Osteoblast (primary cell): ENCODE results near the gene ELOVL1. TPM values are rescaled to one million over a fixed set of nuclear protein-coding genes. Genes with fewer than 3 reads are reported as not detected.

Source experiments
- DNase-seq: peaks from one replicate; pipeline ENCODE4 v3.0.0; 2011; ENCODE audit warnings: low spot score, mixed read lengths; ENCODE audit not compliant: insufficient read length; ENCODE audit errors: missing footprints
- H2AFZ ChIP-seq: 2 replicates; pipeline ENCODE4 v1.6.0; 2011; ENCODE audit warnings: mild to moderate bottlenecking, low read length
- H3K27ac ChIP-seq: 2 replicates; pipeline ENCODE4 v1.5.1; 2011; ENCODE audit warnings: mild to moderate bottlenecking, low read depth, low read length, moderate library complexity
- H3K27me3 ChIP-seq: 2 replicates; pipeline ENCODE4 v1.6.0; 2012; ENCODE audit warnings: mild to moderate bottlenecking, control low read depth, inconsistent platforms, low read length, moderate library complexity; ENCODE audit not compliant: insufficient read depth
- H3K36me3 ChIP-seq: 2 replicates; pipeline ENCODE4 v1.5.1; 2011; ENCODE audit warnings: mild to moderate bottlenecking, low read length, control low read depth, moderate library complexity; ENCODE audit not compliant: insufficient read depth
- H3K4me1 ChIP-seq: 2 replicates; pipeline ENCODE4 v1.5.1; 2011; ENCODE audit warnings: mild to moderate bottlenecking, low read length, control low read depth, moderate library complexity; ENCODE audit not compliant: insufficient read depth
- H3K4me2 ChIP-seq: 2 replicates; pipeline ENCODE4 v1.6.0; 2011; ENCODE audit warnings: mild to moderate bottlenecking, low read length; ENCODE audit not compliant: insufficient read depth
- H3K4me3 ChIP-seq: fragments of 200-600 bp; sonication (generic); 3 replicates; pipeline ENCODE4 v1.5.1; 2012; ENCODE audit warnings: mild to moderate bottlenecking, low read length, inconsistent platforms; ENCODE audit not compliant: insufficient read depth
- H3K79me2 ChIP-seq: 2 replicates; pipeline ENCODE4 v1.6.0; 2012; ENCODE audit warnings: mild to moderate bottlenecking, low read length, control low read depth, inconsistent platforms; ENCODE audit not compliant: insufficient read depth
- H3K9me3 ChIP-seq: 2 replicates; pipeline ENCODE4 v1.5.1; 2011; ENCODE audit warnings: low read depth, low read length, control low read depth
- H4K20me1 ChIP-seq: 2 replicates; pipeline ENCODE4 v1.6.0; 2012; ENCODE audit warnings: mild to moderate bottlenecking, low read length, control low read depth; ENCODE audit not compliant: insufficient read depth
- total RNA-seq: library from RNA; depleted of rRNA; stranded (reverse); fragments of >200 nt; gene quantifications from 2 replicates; pipeline ENCODE4 v1.2.3, GENCODE V29; 2012
- TF ChIP-seq, protein P1 (sequence below): IDR thresholded peaks from 2 replicates; pipeline ENCODE4 v1.5.1; 2011; ENCODE audit warnings: mild to moderate bottlenecking, low read depth, low read length, moderate library complexity; ENCODE audit errors: extremely low read depth

Gene ELOVL1
- total RNA-seq, 1 donor = 36.9 TPM

DNA sequence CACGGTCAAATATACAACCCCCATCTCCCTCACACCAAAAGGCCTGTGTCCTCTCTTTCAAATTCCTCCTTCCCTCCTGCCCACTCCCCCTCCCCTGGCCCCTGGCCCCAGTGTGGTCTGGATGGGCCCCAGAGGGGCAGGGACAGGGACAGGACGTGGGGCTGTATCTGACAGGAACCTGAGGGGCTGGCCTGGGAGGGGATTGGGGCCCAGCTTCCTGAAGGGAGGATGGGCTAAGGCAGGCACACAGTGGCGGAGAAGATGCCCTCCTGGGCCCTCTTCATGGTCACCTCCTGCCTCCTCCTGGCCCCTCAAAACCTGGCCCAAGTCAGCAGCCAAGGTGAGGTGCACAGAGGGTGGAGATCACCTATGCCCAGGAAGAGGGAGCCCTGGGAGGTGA lies 30.2 kb downstream of the ELOVL1 start, which contains the start of gene MPL:
Gene MPL (plus strand): TSS at position 231 of the 400 bp plus-strand sequence. CDS start 31 bp downstream, at position 262.
- DNase-seq = no peak

DNA sequence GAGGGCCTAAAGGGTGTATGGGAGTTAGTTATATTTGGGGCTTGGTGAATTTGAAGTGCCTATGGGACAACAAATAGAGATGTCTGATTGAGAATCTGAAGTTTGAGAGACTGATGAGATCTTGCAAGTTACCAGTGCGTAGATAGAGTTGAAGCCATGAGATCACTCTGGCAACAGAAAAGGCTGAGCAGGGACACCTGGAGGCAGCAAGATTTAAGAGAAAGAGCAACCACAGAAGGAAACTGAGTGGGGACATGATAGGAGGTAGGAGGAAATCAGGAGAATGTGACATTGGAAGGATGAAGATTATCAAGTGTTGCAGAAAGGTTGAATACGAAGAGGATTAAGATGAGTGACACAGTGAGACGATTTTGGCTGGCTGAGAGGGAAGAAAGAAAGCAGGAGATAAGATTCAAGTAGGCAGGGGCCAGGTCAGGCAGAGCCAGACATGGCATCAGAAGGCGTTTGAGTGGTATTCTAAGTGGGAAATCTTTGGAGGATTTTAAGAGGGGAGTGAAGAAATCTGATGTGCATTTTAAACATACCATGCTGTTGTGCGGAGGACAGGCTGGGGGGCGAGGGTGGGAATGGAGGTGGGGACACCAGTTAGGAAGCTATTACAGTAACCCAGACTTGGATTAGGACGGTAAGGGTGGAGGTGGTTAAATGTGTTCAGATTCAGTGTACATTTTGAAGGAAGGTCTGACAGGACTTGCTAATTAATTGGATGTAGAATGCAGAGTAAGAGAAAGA lies 33.2 kb downstream of the ELOVL1 start:
- Histone ChIP-seq H3K79me2 (no peaks in the 10 kb centered on the region), H3K4me2 (no peak overlapping the region), H3K27ac (no peak overlapping the region), H3K9me3 (no peaks in the 10 kb centered on the region), H3K4me3 (no peak overlapping the region), H2AFZ (no peak overlapping the region), H4K20me1 (no peaks in the 10 kb centered on the region), H3K27me3 (peaks cover 7% of the 10 kb centered on the region), H3K4me1 (peaks cover 13% of the 10 kb centered on the region), H3K36me3 (no peaks in the 10 kb centered on the region)
- TF ChIP-seq, protein P1, sequence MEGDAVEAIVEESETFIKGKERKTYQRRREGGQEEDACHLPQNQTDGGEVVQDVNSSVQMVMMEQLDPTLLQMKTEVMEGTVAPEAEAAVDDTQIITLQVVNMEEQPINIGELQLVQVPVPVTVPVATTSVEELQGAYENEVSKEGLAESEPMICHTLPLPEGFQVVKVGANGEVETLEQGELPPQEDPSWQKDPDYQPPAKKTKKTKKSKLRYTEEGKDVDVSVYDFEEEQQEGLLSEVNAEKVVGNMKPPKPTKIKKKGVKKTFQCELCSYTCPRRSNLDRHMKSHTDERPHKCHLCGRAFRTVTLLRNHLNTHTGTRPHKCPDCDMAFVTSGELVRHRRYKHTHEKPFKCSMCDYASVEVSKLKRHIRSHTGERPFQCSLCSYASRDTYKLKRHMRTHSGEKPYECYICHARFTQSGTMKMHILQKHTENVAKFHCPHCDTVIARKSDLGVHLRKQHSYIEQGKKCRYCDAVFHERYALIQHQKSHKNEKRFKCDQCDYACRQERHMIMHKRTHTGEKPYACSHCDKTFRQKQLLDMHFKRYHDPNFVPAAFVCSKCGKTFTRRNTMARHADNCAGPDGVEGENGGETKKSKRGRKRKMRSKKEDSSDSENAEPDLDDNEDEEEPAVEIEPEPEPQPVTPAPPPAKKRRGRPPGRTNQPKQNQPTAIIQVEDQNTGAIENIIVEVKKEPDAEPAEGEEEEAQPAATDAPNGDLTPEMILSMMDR = no peak
- DNase-seq = no peak

More for the DNA sequence above, 30.2 kb downstream of the ELOVL1 start, which contains the start of gene MPL:
- no peak within 1 kb of the TSS for H2AFZ ChIP-seq
- H3K36me3 ChIP-seq = no peaks in the 10 kb centered on the region
- H3K27ac ChIP-seq = no peak within 1 kb of the TSS
- H3K27me3 ChIP-seq = peaks cover 18% of the 10 kb centered on the region
- no peaks in the 10 kb centered on the region for H3K9me3 ChIP-seq
- no peaks in the 10 kb centered on the region for H3K4me1 ChIP-seq
- H3K4me2 ChIP-seq = no peak within 1 kb of the TSS
- no peak within 1 kb of the TSS for H3K4me3 ChIP-seq
- H3K79me2 ChIP-seq = no peaks in the 10 kb centered on the region
- H4K20me1 ChIP-seq = no peaks in the 10 kb centered on the region
- TF ChIP-seq, protein P1 = no peak

DNA sequence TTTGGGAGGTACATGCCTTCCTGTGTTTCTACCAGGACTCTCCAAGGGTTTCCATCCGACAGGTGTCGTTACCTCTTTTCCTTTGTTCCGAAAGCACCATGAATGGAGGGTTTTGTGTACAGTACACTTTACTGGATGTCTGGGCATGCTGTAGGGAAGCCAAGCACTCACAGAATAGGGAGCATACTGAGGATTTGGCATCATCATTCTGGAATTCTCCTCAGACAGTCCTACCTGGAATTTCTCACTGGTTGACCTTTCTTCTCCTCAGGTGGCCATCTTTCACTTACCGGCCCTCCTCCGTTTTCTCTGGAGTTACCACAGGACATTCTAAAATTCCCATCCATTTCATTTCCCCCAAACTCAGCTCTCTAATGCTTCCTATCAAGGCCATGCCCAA lies 36.1 kb downstream of the ELOVL1 start:
- TF ChIP-seq, protein P1 = no peak
- Histone ChIP-seq H3K4me2 (no peak overlapping the region), H3K27me3 (no peaks in the 10 kb centered on the region), H3K36me3 (no peaks in the 10 kb centered on the region), H3K4me3 (no peak overlapping the region), H3K79me2 (no peaks in the 10 kb centered on the region), H3K27ac (no peak overlapping the region), H3K9me3 (no peaks in the 10 kb centered on the region), H3K4me1 (peaks cover 14% of the 10 kb centered on the region), H2AFZ (no peak overlapping the region), H4K20me1 (no peaks in the 10 kb centered on the region)
- DNase-seq = no peak

DNA sequence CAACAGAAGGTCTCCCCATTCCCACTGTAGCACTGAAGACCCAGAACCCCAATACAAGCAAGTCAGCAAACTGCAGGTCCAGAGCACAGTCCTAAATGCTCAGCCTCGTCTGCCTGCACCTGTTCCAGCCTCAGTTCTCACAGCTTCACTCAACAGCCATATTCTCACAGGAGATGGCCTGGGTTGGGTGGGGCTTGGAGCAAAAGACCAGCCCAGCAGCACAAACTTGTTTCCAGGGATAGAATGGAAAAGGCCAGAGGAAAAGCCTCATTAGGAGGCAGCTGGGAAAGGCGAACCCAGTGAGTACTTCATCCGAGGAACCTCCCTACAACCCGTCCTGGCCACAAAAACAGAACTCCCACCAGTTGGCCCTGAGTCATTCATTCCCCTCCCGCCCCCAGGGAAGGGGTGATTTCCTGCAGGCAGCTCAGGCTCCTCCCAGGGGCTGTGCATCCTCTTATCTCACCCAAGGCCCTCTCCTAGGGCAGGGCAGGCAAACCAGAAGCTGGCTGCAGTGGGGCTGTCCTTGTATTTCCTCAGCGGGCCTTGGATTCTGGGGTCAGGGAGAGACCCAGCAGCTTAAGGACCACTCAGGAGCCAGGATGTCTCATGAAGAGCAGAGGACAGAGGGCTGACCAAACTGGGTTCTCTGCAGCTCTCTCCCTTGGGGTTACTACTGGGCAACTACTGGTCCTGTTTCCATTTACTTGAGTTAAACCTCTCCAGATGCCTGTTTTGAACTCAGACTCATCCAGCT lies 37.6 kb downstream of the ELOVL1 start:
- Histone ChIP-seq H3K36me3 (no peaks in the 10 kb centered on the region), H3K27ac (peak overlapping the region; percentile 48), H3K27me3 (no peaks in the 10 kb centered on the region), H3K4me3 (no peak overlapping the region), H2AFZ (peak overlapping the region; percentile 89), H3K9me3 (no peaks in the 10 kb centered on the region), H3K4me2 (peak overlapping the region; percentile 39), H4K20me1 (no peaks in the 10 kb centered on the region), H3K4me1 (peaks cover 14% of the 10 kb centered on the region), H3K79me2 (no peaks in the 10 kb centered on the region)
- peak; percentile 98 for DNase-seq
- TF ChIP-seq, protein P1 = no peak
